Hepatocyte (in vitro differentiated cells): ENCODE data around the gene CYB5R3. TPM values are rescaled to one million over a fixed set of nuclear protein-coding genes. Genes with fewer than 3 reads are reported as not detected.

Experiments used
- DNase-seq: peaks from one replicate; pipeline ENCODE4 v3.0.0-alpha.2; 2016; ENCODE audit warnings: low spot score
- H2AFZ ChIP-seq: fragments of 200-600 bp; sonication (generic); 2 replicates; pipeline ENCODE4 v1.6.0; 2016; ENCODE audit warnings: antibody characterized with exemption, mild to moderate bottlenecking
- H3K27ac ChIP-seq: fragments of 200-600 bp; sonication (generic); 2 replicates; pipeline ENCODE4 v1.5.1; 2016; ENCODE audit warnings: mild to moderate bottlenecking
- H3K27me3 ChIP-seq: fragments of 200-600 bp; sonication (generic); 2 replicates; pipeline ENCODE4 v1.6.1; 2016
- H3K36me3 ChIP-seq: fragments of 200-600 bp; sonication (generic); replicated peaks from 2 replicates; pipeline ENCODE4 v1.5.1; 2016; ENCODE audit warnings: low read depth; ENCODE audit not compliant: insufficient read depth
- H3K4me1 ChIP-seq: fragments of 200-600 bp; sonication (generic); 2 replicates; pipeline ENCODE4 v1.5.1; 2016; ENCODE audit warnings: mild to moderate bottlenecking, moderate library complexity; ENCODE audit not compliant: insufficient read depth
- H3K4me2 ChIP-seq: fragments of 200-600 bp; sonication (generic); 2 replicates; pipeline ENCODE4 v1.6.0; 2016
- H3K4me3 ChIP-seq: fragments of 200-600 bp; sonication (generic); 2 replicates; pipeline ENCODE4 v1.5.1; 2016; ENCODE audit warnings: mild to moderate bottlenecking
- H3K79me2 ChIP-seq: fragments of 200-600 bp; sonication (generic); 2 replicates; pipeline ENCODE4 v1.6.0; 2017; ENCODE audit warnings: mild to moderate bottlenecking
- H3K9me2 ChIP-seq: fragments of 200-600 bp; sonication (generic); replicated peaks from 2 replicates; pipeline ENCODE4 v1.6.0; 2017; ENCODE audit warnings: mild to moderate bottlenecking; ENCODE audit not compliant: insufficient read depth
- H3K9me3 ChIP-seq: fragments of 200-600 bp; sonication (generic); 2 replicates; pipeline ENCODE4 v1.5.1; 2016; ENCODE audit warnings: low read depth, mild to moderate bottlenecking
- H4K20me1 ChIP-seq: fragments of 200-600 bp; sonication (generic); 2 replicates; pipeline ENCODE4 v1.6.0; 2016; ENCODE audit warnings: mild to moderate bottlenecking; ENCODE audit not compliant: insufficient read depth, poor library complexity, severe bottlenecking
- CTCF ChIP-seq: fragments of 200-600 bp; sonication (generic); IDR thresholded peaks from 2 replicates; pipeline ENCODE4 v1.5.1; 2016; ENCODE audit warnings: antibody characterized with exemption, mild to moderate bottlenecking; ENCODE audit not compliant: poor library complexity
- EZH2 ChIP-seq: fragments of 200-600 bp; sonication (generic); IDR thresholded peaks from 2 replicates; pipeline ENCODE4 v1.6.1; 2016; ENCODE audit warnings: antibody characterized with exemption, mild to moderate bottlenecking, borderline replicate concordance
- EZH2phosphoT487 ChIP-seq: fragments of 200-600 bp; sonication (generic); IDR thresholded peaks from one replicate; pipeline ENCODE4 v1.6.1; 2018; ENCODE audit warnings: antibody characterized with exemption, mild to moderate bottlenecking, low read depth, moderate library complexity; ENCODE audit not compliant: unreplicated experiment, severe bottlenecking
- WGBS: methylation state at CpG from one replicate; pipeline ENCODE4 v1.1.6; 2016; ENCODE audit warnings: low lambda C conversion rate; ENCODE audit errors: missing lambda C conversion rate; 5-methylcytosine and 5-hydroxymethylcytosine counted together
- polyA plus RNA-seq: library from polyadenylated mRNA; unstranded; fragments of >200 nt; fragmentation: Nextera tagmentation; extraction: Ambion mirVana; gene quantifications from 2 replicates; pipeline ENCODE4 v1.2.1, GENCODE V29; 2016
- total RNA-seq: library from RNA; depleted of rRNA; stranded (reverse); fragments of >200 nt; gene quantifications from 2 replicates; pipeline ENCODE4 v1.2.3, GENCODE V29; 2014

The CYB5R3 gene
- total and polyA plus RNA-seq, 2 experiments from 2014 or later = 119 to 438 TPM

DNA sequence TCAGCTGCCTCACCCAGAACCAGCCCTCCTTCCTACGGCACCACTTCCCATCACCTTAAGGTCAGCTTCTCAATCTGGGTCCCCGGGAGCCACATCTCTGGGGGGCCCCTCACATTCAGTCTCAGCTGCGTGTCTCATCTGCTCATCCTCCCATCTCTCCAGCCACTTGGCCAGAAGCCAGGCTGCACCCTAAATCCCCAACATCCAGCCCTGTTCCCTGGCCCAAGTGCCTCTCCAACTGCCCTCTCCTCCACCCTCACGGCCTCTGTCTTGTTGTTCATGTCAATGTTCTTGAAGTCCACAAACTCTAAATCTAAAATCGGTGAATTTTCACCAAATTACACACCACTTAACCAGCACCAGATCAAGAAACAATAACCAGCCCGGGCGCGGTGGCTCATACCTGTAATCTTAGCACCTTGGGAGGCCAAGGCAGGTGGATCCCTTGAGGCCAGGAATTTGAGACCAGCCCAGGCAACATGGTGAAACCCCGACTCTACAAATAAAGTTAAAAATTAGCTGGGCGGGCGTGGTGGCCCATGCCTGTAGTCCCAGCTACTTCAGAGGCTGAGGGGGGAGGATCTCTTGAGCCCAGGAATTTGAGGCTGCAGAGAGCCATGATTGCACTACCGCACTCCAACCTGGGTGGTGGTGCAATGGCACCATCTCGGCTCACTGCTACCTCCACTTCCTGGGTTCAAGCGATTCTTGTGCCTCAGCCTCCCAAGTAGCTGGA lies 37.7 kb upstream of the CYB5R3 start:
- peak overlapping the region; percentile 46 for H3K4me2 ChIP-seq
- DNase-seq = no peak
- 87% methylated on average over 14 of the region's 14 CpGs for WGBS

GRCh38 chr22:42685941-42686653 lies 36.9 kb upstream of the CYB5R3 start:
- Histone ChIP-seq H3K4me3 (no peak overlapping the region), H2AFZ (no peak overlapping the region), H3K36me3 (no peaks in the 10 kb centered on the region), H3K4me1 (peaks cover 55% of the 10 kb centered on the region), H3K9me3 (no peaks in the 10 kb centered on the region), H3K79me2 (no peaks in the 10 kb centered on the region), H3K27ac (peak overlapping the region; percentile 64), H4K20me1 (no peaks in the 10 kb centered on the region), H3K9me2 (no peaks in the 10 kb centered on the region), H3K4me2 (peak overlapping the region; percentile 46), H3K27me3 (no peaks in the 10 kb centered on the region)
- 46% methylated on average over 5 of the region's 5 CpGs for WGBS
- DNase-seq = peak; percentile 44
- TF ChIP-seq EZH2phosphoT487 = no peak
- no peak for TF ChIP-seq CTCF
- no peak for TF ChIP-seq EZH2

More for the DNA sequence above, 37.7 kb upstream of the CYB5R3 start:
- Histone ChIP-seq H3K4me1 (peaks cover 52% of the 10 kb centered on the region), H3K4me3 (no peak overlapping the region), H3K27ac (peak overlapping the region; percentile 64), H3K79me2 (no peaks in the 10 kb centered on the region), H2AFZ (no peak overlapping the region), H4K20me1 (no peaks in the 10 kb centered on the region), H3K27me3 (no peaks in the 10 kb centered on the region), H3K9me2 (no peaks in the 10 kb centered on the region), H3K36me3 (no peaks in the 10 kb centered on the region), H3K9me3 (no peaks in the 10 kb centered on the region)
- TF ChIP-seq EZH2phosphoT487 = no peak
- no peak for TF ChIP-seq EZH2
- TF ChIP-seq CTCF = no peak

DNA sequence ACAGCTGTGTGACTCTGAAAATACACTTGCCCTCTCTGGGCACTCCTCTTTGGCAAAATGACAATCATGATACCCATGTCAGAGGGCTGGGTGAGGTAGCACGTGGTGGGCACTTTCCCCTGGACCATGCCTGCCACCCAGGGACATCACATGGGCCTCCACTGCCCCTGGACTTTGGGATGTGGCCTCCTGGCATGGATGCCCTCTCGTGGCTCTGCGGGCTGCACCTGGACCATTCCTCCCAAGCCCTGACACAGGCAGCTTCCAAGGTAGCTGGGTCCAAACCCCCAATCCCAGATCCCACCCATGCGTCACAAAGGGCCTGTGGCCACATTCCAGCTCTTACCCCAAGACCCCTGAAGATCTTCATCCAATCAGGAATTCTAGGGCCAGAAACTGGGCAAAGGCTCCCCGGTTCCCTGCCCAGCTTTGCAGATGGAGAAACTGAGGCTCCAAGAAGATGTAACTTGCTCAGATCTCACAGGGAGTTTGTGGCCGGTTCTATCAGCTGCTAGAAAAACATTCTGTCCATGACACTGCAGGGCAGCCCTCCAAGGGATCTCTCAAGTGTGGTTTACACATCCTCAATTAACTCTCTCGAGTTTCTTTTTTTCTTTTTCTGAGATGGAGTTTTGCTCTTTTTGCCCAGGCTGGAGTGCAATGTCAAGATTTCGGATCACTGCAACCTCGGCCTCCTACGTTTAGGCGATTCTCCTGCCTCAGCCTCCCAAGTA lies 35.4 kb upstream of the CYB5R3 start:
- Histone ChIP-seq H3K27ac (no peak overlapping the region), H3K4me1 (peaks cover 55% of the 10 kb centered on the region), H3K27me3 (no peaks in the 10 kb centered on the region), H4K20me1 (no peaks in the 10 kb centered on the region), H2AFZ (no peak overlapping the region), H3K36me3 (no peaks in the 10 kb centered on the region), H3K9me2 (no peaks in the 10 kb centered on the region), H3K79me2 (no peaks in the 10 kb centered on the region), H3K9me3 (no peaks in the 10 kb centered on the region), H3K4me3 (no peak overlapping the region), H3K4me2 (no peak overlapping the region)
- no peak for TF ChIP-seq EZH2phosphoT487
- TF ChIP-seq CTCF = no peak
- no peak for TF ChIP-seq EZH2
- DNase-seq = no peak
- WGBS = 74% methylated on average over 11 of the region's 11 CpGs
